T-helper 17 cell (primary cell): ENCODE data around the gene DNASE1. TPM values are rescaled to one million over a fixed set of nuclear protein-coding genes. Genes with fewer than 3 reads are reported as not detected.
"Not testable (repeated sequence)": the region's sequence is repeated elsewhere in the genome, so short reads cannot be mapped to it uniquely, and the experiment has no call there.

Experiments used
- ATAC-seq: fragments of 150-1000 bp; cut with Tn5 transposase; 2 replicates; pipeline ENCODE4 v1.10.0; 2021; ENCODE audit warnings: mild to moderate bottlenecking, moderate library complexity
- DNase-seq, 3 donors: peaks; one replicate each; pipeline versions ENCODE4 v3.0.0 to v3.0.0-alpha.2; 2020 to 2021
- H3K9me3 ChIP-seq: one replicate; pipeline ENCODE4 v1.7.0; 2013; ENCODE audit warnings: low read length, mild to moderate bottlenecking; ENCODE audit not compliant: control insufficient read depth, poor library complexity, severe bottlenecking
- H3K27ac Mint-ChIP-seq: one replicate; pipeline ENCODE4 v1.8.0; 2022; ENCODE audit warnings: mild to moderate bottlenecking, moderate library complexity, mixed read lengths
- H3K27me3 Mint-ChIP-seq: one replicate; pipeline ENCODE4 v1.8.0; 2022; ENCODE audit warnings: mixed read lengths
- H3K36me3 Mint-ChIP-seq: one replicate; pipeline ENCODE4 v1.8.0; 2022; ENCODE audit warnings: low read depth, mixed read lengths
- H3K4me1 Mint-ChIP-seq: one replicate; pipeline ENCODE4 v1.8.0; 2022; ENCODE audit warnings: mild to moderate bottlenecking, mixed read lengths
- H3K4me3 Mint-ChIP-seq: one replicate; pipeline ENCODE4 v1.8.0; 2022; ENCODE audit warnings: mild to moderate bottlenecking, moderate library complexity, mixed read lengths
- total RNA-seq, 4 donors: library from RNA in 2 of 4; stranded (reverse) in 2 of 4; gene quantifications; one replicate each; pipeline ENCODE4 v1.2.3 and lab custom pipeline; 2022 to 2026

The DNASE1 gene
- total RNA-seq, result 10 to 100 TPM; 19.6 to 21.5 TPM
- total RNA-seq (lab: John Stamatoyannopoulos, UW), result 47.2 to 49.6 reads per million in 2 donors

GRCh38 chr16:3654249-3654991, at the start of gene DNASE1:
Gene DNASE1, plus strand, starts transcription at chr16:3654691. Its CDS starts 683 bp downstream, at chr16:3655374.
- ATAC-seq (peak; percentile 77), DNase-seq (peak in 2 of 3 donors; percentile 15 to 39)
- Mint-ChIP-seq H3K4me3 (no peak within 1 kb of the TSS), H3K27ac (no peak within 1 kb of the TSS), H3K36me3 (no peaks in the 10 kb centered on the region), H3K4me1 (peaks cover 10% of the 10 kb centered on the region), H3K27me3 (no peaks in the 10 kb centered on the region)
- no peaks in the 10 kb centered on the region for H3K9me3 ChIP-seq

DNA sequence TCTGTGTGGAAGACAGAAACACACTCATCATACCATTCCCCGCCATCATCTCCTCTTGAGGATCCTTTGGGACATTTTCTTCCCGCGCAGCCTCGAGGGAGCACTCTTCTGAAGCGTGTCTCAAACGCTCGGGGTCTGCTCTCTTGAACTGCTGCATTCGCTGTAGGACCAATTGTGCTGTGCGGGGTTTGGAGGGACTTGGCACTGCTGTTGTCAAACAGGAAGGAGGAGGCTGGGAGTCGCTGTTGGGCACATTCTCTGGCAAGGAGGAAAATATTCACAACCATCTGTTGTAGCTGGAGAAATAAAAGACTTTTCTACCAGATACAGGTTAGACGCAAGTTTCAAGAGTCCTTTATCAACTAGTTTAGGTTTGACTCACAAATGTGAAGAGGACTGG, 48.0 kb upstream of the DNASE1 start:
- Mint-ChIP-seq H3K27ac (no peak overlapping the region), H3K27me3 (no peaks in the 10 kb centered on the region), H3K4me3 (no peak overlapping the region)

GRCh38 chr16:3607161-3607560, 47.3 kb upstream of the DNASE1 start:
- DNase-seq, result no peak
- Mint-ChIP-seq H3K27me3 (no peaks in the 10 kb centered on the region), H3K27ac (no peak overlapping the region), H3K4me3 (no peak overlapping the region), H3K36me3 (peaks cover 2% of the 10 kb centered on the region), H3K4me1 (peaks cover 16% of the 10 kb centered on the region)
- no peaks in the 10 kb centered on the region for H3K9me3 ChIP-seq
- ATAC-seq, result no peak

More for the DNA sequence above, 48.0 kb upstream of the DNASE1 start:
- H3K9me3 ChIP-seq, result no peaks in the 10 kb centered on the region
- no peak for ATAC-seq
- Mint-ChIP-seq H3K36me3 (peaks cover 2% of the 10 kb centered on the region), H3K4me1 (peaks cover 11% of the 10 kb centered on the region)
- no peak for DNase-seq

- H3K9me3 ChIP-seq, result no peaks in the 10 kb centered on the region
- no peak for ATAC-seq
- Mint-ChIP-seq H3K27ac (no peak overlapping the region), H3K4me3 (no peak overlapping the region), H3K36me3 (peaks cover 2% of the 10 kb centered on the region), H3K4me1 (peaks cover 18% of the 10 kb centered on the region), H3K27me3 (no peaks in the 10 kb centered on the region)
- no peak for DNase-seq
These were observed 46.9 kb upstream of the DNASE1 start for GRCh38 chr16:3607634-3608033.

GRCh38 chr16:3608069-3608468, 46.4 kb upstream of the DNASE1 start:
- Mint-ChIP-seq H3K27ac (no peak overlapping the region), H3K4me1 (peaks cover 22% of the 10 kb centered on the region), H3K27me3 (no peaks in the 10 kb centered on the region), H3K36me3 (peaks cover 2% of the 10 kb centered on the region), H3K4me3 (no peak overlapping the region)
- DNase-seq, result no peak
- no peak for ATAC-seq
- no peaks in the 10 kb centered on the region for H3K9me3 ChIP-seq

GRCh38 chr16:3608976-3609375, 45.5 kb upstream of the DNASE1 start:
- H3K27ac Mint-ChIP-seq, DNase-seq, H3K27me3 Mint-ChIP-seq, ATAC-seq, H3K9me3 ChIP-seq, H3K4me3 Mint-ChIP-seq, H3K36me3 Mint-ChIP-seq: not testable (repeated sequence)
- peaks cover 27% of the 10 kb centered on the region for H3K4me1 Mint-ChIP-seq

GRCh38 chr16:3609895-3610697, 44.4 kb upstream of the DNASE1 start:
- H3K4me1 Mint-ChIP-seq, result peaks cover 34% of the 10 kb centered on the region
- no peak for ATAC-seq

GRCh38 chr16:3610698-3611145, 43.8 kb upstream of the DNASE1 start:
- Mint-ChIP-seq H3K27me3 (no peaks in the 10 kb centered on the region), H3K4me3 (peak overlapping the region; percentile 100), H3K4me1 (peaks cover 40% of the 10 kb centered on the region), H3K36me3 (peaks cover 7% of the 10 kb centered on the region), H3K27ac (peak overlapping the region; percentile 95)
- H3K9me3 ChIP-seq, result no peaks in the 10 kb centered on the region
- ATAC-seq (no peak), DNase-seq (no peak)

More at GRCh38 chr16:3609895-3610697, 44.4 kb upstream of the DNASE1 start:
- no peaks in the 10 kb centered on the region for H3K27me3 Mint-ChIP-seq
- no peak for DNase-seq
- peaks cover 4% of the 10 kb centered on the region for H3K36me3 Mint-ChIP-seq
- peak overlapping the region; percentile 100 for H3K4me3 Mint-ChIP-seq
- H3K27ac Mint-ChIP-seq, result peak overlapping the region; percentile 95
- no peaks in the 10 kb centered on the region for H3K9me3 ChIP-seq

DNA sequence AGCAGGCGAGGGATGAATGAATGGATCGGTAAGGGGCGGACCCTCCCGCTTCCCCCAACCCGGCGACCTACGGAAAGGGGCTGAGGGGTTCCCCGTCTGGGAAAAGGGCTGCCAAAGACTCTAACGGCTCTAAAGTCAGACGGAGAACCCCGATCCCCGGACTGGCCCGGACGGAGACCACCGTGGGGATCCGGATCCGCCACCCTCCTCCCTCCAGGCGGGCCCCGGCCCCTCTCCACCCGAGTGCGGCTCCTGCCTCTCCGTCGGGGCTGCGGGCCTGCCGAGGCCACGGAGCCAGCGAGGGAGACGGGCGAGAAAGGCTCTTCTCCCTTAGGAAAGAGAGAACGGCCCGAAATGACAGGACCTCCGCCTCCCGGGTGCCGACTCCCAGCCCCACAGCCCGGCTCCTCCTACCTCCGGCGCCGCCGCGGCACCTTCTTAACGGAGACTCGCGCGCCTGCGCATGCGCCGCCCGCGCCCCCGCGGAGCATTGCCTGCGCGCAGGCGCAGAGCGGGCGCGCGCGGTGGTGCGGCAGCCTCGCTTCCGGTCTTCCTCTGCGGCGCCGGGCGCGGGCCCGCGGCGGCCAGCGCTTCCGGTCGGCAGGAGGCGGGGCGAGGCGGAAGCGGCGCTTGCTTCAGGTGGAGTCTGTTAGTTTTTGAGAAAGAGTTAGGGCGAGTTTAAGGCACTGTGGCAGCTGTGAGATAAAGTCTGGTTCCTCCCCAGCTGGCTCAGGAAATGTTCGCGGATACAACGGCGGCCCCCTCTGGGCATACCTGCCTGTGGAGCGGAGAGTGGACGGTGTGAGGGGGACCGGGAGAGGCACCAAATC, 43.1 kb upstream of the DNASE1 start, which contains the start of gene SLX4:
Gene SLX4, minus strand, starts transcription at position 461 of the 830 bp plus-strand sequence. CDS start 2,642 bp downstream, outside the sequence.
- ATAC-seq (peak; percentile 88), DNase-seq (peak; percentile 91 to 96 (median 92))
- peaks cover 7% of the 10 kb centered on the region for H3K36me3 Mint-ChIP-seq
- peaks cover 41% of the 10 kb centered on the region for H3K4me1 Mint-ChIP-seq
- H3K27ac Mint-ChIP-seq, result peak within 1 kb of the TSS; percentile 95
- no peaks in the 10 kb centered on the region for H3K9me3 ChIP-seq
- peak within 1 kb of the TSS; percentile 100 for H3K4me3 Mint-ChIP-seq
- no peaks in the 10 kb centered on the region for H3K27me3 Mint-ChIP-seq

DNA sequence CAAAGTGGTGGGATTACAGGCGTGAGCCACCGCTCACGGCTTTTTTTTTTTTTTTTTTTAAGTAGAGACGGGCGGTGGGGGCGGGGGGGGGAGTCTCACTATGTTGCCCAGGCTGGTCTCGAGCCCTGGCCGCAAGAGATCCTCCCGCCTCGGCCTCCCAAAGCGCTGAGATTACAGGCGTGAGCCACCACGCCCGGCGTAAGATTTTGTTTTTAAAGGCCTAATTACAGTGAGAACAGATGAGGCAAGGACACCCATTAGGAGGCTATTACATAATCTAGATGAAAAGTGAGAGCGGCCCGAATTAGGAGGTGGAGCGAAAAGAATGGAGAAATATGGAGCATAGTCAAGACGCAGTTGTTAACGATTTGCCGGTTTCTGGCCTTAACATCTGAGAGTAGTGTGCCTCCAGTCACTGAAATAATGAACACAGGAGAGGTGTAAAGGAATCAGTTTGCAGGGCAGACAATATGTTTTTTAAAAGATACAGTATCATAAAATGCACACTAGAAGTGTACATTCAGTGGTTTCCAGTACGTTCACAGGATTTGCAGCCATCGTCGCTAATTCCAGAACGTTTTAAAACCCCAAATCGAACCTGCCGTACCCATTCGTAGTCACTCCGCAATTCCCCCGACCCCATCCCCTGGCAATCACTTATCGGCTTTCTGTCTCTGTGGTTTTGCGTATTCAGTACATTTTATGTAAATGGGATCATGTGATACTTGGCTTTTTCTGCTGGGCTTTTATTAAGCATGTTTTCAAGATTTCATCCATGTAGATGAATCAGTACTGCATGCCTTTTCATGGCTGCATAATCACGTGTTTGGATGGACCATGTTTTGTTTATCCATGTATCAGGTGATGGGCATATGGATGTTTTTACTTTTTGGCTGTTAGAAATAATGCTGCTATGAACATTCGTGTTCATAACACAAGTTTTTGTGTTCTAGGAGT, 41.7 kb upstream of the DNASE1 start:
- peak overlapping the region; percentile 100 for H3K4me3 Mint-ChIP-seq
- peak overlapping the region; percentile 95 for H3K27ac Mint-ChIP-seq
- H3K36me3 Mint-ChIP-seq, result peaks cover 7% of the 10 kb centered on the region
- H3K4me1 Mint-ChIP-seq, result peaks cover 43% of the 10 kb centered on the region
- H3K27me3 Mint-ChIP-seq, result no peaks in the 10 kb centered on the region
- no peaks in the 10 kb centered on the region for H3K9me3 ChIP-seq
- DNase-seq, result no peak
- no peak for ATAC-seq

DNA sequence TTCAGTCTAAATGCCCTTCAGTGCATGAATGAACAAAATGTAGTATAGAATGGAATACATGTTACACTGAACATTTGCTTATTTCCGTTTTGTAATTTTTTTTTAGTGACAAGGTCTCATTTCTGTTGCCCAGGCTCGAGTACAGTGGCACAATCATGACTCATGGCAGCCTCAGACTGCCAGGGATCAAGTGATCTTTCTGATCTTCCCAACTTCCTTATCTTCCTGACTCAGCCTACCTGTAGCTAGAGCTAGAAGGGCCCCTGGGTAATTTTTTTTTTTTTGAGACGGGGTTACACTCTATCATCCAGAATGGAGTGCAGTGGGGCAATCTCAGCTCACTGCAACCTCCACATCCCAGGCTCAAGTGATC, 35.7 kb upstream of the DNASE1 start:
- ATAC-seq, result no peak
- no peaks in the 10 kb centered on the region for H3K9me3 ChIP-seq
- Mint-ChIP-seq H3K36me3 (peaks cover 4% of the 10 kb centered on the region), H3K4me1 (peaks cover 26% of the 10 kb centered on the region), H3K27me3 (no peaks in the 10 kb centered on the region), H3K4me3 (no peak overlapping the region), H3K27ac (peak overlapping the region; percentile 27)
- DNase-seq, result no peak

GRCh38 chr16:3623642-3624041, 30.8 kb upstream of the DNASE1 start:
- Mint-ChIP-seq H3K36me3 (no peaks in the 10 kb centered on the region), H3K27ac (peak overlapping the region; percentile 61), H3K4me3 (no peak overlapping the region), H3K27me3 (no peaks in the 10 kb centered on the region), H3K4me1 (peaks cover 26% of the 10 kb centered on the region)
- no peaks in the 10 kb centered on the region for H3K9me3 ChIP-seq
- ATAC-seq (no peak), DNase-seq (no peak)
